Stimulated activated CD4-positive, alpha-beta T cell treated with anti-CD3 and anti-CD28 coated beads, Interleukin-1b, Interleukin-23, amount 100 ng/mL, for 48 hours (primary cell): ENCODE data around the gene EDEM1.
"Not testable (repeated sequence)": the region's sequence is repeated elsewhere in the genome, so short reads cannot be mapped to it uniquely, and the experiment has no call there.

Source experiments
- DNase-seq: peaks from one replicate; pipeline ENCODE4 v3.0.0-alpha.2; 2020

EDEM1 gene

GRCh38 chr3:5179036-5179435 is 8.5 kb upstream of the EDEM1 start:
- not testable (repeated sequence) for DNase-seq

GRCh38 chr3:5181469-5182141 is 5.9 kb upstream of the EDEM1 start:
- DNase-seq, result no peak

- DNase-seq, result not testable (repeated sequence)
Measured at GRCh38 chr3:5183714-5184113, 3.8 kb upstream of the EDEM1 start.

GRCh38 chr3:5184499-5184898 is 3.0 kb upstream of the EDEM1 start:
- no peak for DNase-seq

- DNase-seq, result no peak
Measured at GRCh38 chr3:5185093-5185673, 2.3 kb upstream of the EDEM1 start.

- no peak for DNase-seq
Measured at GRCh38 chr3:5186089-5186857, 1.2 kb upstream of the EDEM1 start.

- no peak for DNase-seq
Measured at GRCh38 chr3:5186858-5187155, 700 bp upstream of the EDEM1 start.

GRCh38 chr3:5187920-5188418 is 462 bp downstream of the EDEM1 start:
- peak; percentile 53 for DNase-seq

GRCh38 chr3:5188419-5189221 is 1.1 kb downstream of the EDEM1 start:
- DNase-seq, result peak; percentile 59

- DNase-seq, result peak; percentile 49
Measured at GRCh38 chr3:5190147-5190791, 2.8 kb downstream of the EDEM1 start.

- DNase-seq, result no peak
Measured at GRCh38 chr3:5191555-5192304, 4.2 kb downstream of the EDEM1 start.

- DNase-seq, result peak; percentile 73
Measured at GRCh38 chr3:5192571-5193365, 5.3 kb downstream of the EDEM1 start.

GRCh38 chr3:5194341-5194740 is 6.8 kb downstream of the EDEM1 start:
- no peak for DNase-seq

GRCh38 chr3:5194801-5195509 is 7.4 kb downstream of the EDEM1 start:
- DNase-seq, result peak; percentile 53

GRCh38 chr3:5195605-5196004 is 8.1 kb downstream of the EDEM1 start:
- peak; percentile 60 for DNase-seq

- no peak for DNase-seq
Measured at GRCh38 chr3:5197022-5197421, 9.5 kb downstream of the EDEM1 start.

- peak; percentile 52 for DNase-seq
Measured at GRCh38 chr3:5197470-5198312, 10.2 kb downstream of the EDEM1 start.

- DNase-seq, result no peak
Measured at GRCh38 chr3:5198313-5198677, 10.8 kb downstream of the EDEM1 start.

- DNase-seq, result no peak
Measured at GRCh38 chr3:5198986-5199731, 11.7 kb downstream of the EDEM1 start.
